ENCODE measurements around the gene PPP1R12B.
A peak's percentile ranks its signal among the peaks of the same experiment; 100 is the strongest.
"Not testable (repeated sequence)": the region's sequence is repeated elsewhere in the genome, so short reads cannot be mapped to it uniquely, and the experiment has no call there.

PPP1R12B gene

DNA sequence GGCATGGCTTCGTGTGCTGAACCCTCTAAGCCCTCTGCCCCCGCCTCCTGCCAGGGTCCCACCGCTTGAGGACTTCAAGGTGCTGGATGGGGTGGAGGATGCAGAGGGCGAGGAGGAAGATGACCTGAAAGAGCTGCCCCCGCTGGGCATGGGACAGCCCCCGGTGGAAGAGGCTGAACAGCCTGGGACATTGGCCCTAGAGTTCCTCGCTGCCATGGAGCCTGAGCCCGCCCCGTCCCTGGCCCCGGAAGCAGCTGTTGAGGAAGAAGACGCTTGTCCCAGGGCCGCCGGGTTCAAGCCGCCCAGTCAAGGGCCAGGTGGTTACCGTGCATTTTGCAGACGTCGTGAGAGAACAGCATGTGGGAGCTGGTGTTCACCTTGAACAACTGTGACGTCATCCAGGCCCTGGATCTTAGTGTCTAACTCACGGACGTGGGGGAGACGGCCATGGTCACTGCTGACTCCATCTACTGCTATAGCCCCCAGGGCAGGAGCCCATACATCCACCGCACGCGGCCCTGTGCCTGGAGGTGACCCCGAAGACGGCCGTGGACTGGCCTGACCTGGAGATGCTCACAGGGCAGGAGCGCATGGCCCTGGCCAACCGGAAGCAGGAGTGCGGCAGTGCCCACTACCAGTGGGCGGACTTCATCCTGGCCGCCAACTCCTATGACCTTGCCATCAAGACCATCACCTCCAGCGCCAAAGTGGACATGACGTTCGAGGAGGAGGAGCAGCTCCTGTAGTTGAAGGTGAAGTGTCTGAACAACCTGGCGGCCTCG is 90.1 kb downstream of the PPP1R12B start:
- no peak for DNase-seq

DNA sequence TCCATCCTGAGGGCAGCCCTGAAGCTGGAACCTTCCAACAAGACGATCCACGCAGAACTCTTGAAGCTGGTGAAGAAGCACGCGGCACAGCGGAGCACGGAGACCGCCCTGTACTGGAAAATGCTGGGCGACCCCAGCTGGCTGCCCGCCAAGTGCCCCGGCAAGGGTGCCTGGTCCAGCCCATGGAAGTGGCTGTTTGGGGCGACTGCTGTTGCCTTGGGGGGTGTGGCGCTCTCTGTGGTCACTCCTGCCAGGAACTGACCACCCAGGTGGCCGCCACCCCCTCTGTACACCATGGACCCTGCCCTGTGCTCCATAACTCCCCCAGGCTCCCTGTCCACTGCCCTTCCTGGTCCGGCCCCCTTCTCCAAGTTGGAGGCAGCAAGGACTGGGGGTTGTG is 90.8 kb downstream of the PPP1R12B start:
- DNase-seq, result no peak

DNA sequence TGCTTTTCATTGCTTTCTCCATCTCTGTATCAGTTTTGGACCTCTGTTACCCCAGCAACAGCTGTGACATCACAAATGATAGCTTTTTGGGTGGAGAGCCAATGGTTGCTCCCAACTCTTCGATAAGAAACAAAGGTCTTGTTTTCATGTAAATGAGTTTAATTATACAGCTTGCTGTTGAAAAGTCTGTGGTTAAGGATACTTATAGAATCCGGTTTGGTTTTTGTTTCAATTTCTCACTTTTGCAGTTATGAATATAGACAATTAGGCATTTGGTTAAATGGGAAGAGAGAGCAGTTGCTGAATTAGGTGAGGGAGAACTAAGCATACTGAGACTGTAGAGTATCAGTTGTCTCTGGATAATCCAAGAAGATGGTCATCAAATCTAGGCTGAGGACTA is 99.6 kb downstream of the PPP1R12B start:
- not testable (repeated sequence) for DNase-seq

GRCh38 chr1:202451641-202452040 is 103.1 kb downstream of the PPP1R12B start:
- not testable (repeated sequence) for DNase-seq

DNA sequence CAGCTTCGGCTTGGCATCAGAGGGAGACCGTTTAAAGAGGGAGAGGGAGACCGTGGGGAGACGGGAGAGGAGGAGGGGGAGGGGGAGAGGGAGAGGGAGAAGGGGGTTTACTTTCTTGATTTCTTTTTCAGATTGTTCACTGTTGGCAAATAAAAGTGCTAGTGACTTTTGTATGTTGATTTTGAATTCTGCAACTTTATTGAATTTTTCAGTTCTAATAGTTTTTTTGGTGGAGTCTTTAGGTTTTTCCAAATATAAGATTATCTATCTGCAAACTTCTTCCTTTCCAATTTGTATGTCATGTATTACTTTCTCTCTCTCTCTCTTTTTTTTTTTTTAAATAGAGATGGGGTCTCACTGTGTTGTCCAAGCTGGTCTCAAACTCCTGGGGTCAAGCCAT is 104.0 kb downstream of the PPP1R12B start:
- DNase-seq, result no peak

DNA sequence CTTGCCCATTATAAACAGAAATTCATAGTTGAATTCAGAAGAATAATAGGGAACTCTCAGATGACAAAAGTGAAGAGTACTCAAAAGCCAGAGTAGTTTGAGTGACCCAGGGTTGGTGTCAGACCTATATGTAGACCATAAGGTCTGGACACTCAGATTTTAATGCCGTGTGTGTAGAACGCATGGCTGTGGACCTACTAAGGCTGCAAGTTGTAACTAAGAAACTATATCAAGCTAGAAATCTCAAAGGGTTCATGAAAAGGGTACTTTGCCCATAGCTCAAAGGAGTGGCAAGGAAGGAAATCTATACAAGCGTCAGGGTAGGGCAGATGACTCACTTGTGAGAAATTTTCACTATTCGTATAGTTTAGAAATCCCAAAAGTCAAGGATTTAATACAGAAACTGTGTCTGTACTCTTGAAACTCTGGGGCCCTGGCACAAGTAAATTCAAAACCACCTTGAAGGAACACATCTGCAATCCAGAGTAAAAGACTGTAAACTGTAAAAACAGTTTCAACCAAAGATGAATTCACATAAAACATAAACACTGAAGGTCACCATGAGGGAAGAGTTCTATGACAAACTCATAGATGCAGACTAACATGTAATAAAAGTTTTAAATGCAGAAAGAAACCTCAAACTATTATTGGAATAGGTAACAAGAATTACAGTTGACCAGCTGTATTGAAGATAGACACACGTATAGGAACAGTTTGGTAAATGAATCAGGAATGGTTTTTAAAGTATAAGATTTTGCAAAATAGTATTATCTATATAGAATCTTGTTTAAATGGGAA is 108.1 kb downstream of the PPP1R12B start:
- DNase-seq, result not testable (repeated sequence)

GRCh38 chr1:202458651-202459050 is 110.2 kb downstream of the PPP1R12B start:
- DNase-seq, result not testable (repeated sequence)

DNA sequence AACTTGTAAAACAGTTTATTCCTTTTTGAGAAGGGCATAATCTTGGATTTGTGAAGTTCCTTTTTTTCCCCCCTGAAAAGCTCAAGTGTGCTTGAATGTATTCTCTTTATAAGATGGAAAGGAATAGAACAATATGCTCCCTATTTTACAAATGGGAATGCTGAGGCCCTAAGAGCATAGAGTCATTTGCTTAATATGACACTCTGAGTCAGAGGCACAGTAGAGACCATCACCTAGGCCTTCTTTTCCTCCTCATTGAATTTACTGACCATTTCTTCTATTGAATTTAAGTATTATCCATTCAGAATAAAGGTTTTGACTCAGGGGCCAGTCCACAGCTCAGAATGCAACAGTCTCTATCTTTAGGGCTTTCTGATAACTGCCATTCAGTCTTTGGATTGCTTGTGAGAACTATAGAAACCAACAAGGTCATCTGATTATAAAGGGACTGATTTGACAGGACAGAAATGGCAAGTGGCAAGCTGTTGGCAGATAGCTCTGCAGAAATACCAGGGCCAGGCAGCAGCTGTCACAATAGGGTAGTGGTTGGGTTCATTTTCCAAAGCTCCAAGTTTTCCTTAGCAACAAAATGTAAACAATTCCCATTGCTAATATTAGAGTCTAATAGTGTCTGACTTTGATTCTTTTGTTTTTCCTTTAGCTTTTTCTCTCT is 111.1 kb downstream of the PPP1R12B start:
- not testable (repeated sequence) for DNase-seq

GRCh38 chr1:202460143-202460495 is 111.6 kb downstream of the PPP1R12B start:
- not testable (repeated sequence) for DNase-seq

DNA sequence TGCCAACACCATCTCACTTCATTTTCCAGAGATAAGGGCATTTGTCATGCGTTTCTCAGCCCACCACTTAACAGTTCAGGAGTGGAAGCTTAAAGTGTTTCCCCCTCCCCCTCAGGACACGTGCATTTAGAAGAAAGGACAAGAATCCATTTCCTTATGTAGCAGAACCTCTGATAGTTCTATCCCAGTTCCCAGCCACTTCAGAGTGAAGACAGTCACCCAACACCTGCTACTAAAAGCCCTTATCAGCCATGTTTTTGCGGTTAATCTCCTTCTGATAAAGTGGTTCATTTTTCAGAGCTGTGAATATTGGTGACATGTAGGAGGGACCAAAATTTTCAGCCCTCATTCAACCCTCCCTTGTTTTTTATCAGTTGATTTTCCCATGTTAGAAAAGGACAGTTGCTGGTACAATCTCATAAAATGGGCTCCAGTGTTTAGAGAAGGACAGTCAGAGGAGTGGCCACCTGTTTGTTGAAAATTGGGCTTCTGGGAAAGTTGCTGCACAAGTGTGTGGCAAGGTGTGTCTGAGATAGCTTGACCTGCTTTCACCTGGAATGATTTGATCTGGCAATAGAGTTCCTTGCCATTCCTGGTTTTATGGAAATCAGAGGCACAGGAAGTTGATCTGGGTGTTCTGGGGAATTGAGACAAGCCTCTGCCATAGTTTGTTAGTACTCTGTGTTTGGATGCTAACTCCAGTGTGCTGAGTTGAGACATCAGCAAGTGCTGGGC is 114.0 kb downstream of the PPP1R12B start:
- no peak for DNase-seq

- DNase-seq, result peak in 1 of 58 donors; percentile 30
Measured at GRCh38 chr1:202464153-202464742, 115.7 kb downstream of the PPP1R12B start.

DNA sequence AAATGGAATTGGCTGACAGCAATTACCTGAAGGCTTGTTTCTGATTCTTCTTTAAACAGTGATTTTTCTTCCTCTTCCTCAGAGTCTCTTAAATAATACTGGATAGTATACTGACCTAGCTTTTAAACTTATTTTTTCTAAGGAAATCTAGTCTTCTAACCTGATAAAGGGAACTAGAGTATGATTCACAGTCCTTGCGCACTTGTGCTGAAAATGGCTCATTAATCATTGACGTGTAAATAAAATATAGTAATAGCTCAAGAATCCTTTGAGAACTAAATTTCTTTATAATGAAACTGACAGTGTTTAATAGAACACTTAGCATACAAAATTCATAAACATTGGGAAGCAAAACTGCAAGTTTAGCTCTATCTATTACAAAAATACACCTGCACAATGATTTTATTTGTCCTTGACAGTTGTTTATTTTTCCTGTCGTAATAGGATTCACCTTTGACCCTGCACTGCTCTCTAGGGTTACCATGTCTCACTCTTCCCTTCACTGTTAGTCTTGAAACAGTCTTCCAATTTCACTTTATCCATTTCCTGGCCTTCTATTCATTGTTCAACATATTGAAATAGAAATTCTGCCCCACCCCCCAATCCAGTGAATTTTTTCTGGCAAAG is 117.3 kb downstream of the PPP1R12B start:
- DNase-seq, result not testable (repeated sequence)

DNA sequence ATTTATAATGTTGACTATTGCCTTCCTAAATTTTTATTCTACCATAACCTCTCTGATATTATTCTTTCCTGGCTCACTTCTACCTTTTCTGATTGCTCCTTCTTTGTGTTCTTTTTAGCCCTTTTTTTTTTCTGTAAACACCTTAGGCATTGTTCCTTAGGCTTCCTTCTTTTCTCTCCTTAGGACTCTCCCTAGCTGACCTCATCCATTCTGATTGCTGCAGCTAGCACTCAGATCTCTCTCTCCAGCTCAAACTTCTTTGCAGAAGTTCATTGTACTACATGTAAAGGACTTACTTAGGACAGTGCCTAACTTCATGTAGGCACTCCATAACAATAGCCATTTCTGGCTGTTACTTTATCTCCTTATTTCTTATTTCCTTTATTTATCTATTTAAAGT is 117.8 kb downstream of the PPP1R12B start:
- DNase-seq, result not testable (repeated sequence)

DNA sequence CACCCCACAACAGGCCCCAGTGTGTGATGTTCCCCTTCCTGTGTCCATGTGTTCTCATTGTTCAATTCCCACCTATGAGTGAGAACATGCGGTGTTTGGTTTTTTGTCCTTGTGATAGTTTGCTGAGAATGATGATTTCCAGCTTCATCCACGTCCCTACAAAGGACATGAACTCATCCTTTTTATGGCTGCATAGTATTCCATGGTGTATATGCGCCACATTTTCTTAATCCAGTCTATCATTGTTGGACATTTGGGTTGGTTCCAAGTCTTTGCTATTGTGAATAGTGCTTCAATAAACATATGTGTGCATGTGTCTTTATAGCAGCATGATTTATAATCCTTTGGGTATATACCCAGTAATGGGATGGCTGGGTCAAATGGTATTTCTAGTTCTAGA is 118.9 kb downstream of the PPP1R12B start:
- not testable (repeated sequence) for DNase-seq

- not testable (repeated sequence) for DNase-seq
Measured at GRCh38 chr1:202468695-202469094, 120.2 kb downstream of the PPP1R12B start.

DNA sequence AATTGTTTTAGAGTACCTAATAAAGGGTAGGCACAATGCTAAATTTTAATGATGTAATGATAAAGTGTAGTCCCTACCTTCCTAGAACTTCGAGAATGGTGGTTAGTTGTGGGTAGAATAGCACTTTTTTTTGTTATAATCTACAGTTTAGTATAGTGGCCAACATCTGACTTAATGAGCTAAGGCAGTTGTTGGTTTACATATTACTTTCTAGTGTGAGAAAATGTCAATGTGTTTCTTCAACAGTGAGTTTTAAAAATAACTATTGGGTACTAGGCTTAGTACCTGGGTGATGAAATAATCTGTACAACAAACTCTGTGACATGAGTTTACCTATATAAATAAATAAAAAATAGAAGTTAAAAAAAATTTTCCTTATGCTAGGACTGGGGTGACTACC is 120.6 kb downstream of the PPP1R12B start:
- DNase-seq, result not testable (repeated sequence)

GRCh38 chr1:202471246-202471645 is 122.7 kb downstream of the PPP1R12B start:
- no peak for DNase-seq

DNA sequence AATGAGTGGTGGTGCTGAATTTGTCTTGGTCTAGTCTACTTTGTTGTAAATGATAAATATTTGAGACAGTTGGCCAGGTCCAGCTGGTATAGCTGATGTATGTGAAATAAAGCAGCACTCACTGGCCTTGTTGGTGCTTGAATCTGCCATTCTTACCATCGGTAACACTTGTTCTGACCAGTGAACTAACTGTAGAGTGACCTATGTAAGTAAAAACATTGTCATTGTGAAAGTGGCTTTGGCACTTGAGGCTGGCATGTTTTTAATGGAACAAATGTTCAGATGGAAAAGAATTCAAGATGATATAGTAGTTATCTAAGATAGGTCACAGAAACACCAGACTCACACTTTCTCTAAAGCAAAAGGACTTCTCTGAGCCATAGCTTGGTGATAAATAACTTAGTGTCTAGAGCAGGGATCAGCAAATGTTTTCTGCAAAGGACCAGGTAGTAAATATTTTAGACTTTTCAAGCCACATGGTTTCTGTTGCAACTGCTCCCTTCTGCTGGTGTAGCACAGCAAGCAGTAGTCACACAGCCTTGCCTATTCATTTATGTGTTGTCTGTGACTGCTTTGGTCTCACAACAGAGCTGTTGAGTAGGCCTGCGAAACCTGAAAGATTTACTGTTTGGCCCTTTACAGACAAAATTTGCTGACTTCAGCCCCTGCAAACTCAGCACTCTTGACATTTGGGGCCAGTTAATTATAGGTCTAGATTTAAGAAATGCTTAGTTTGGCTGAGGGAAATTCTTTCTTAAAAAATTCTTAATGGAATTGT is 124.0 kb downstream of the PPP1R12B start:
- DNase-seq, result not testable (repeated sequence)

GRCh38 chr1:202473266-202474045 is 125.0 kb downstream of the PPP1R12B start:
- DNase-seq, result peak in 15 of 58 donors; percentile 2 to 37 (median 10)
